Right renal cortex interstitium (tissue), 3 donors: ENCODE measurements around the gene SMARCE1. TPM values are rescaled to one million over a fixed set of nuclear protein-coding genes. Genes with fewer than 3 reads are reported as not detected.

Experiments
- DNase-seq, 3 donors: peaks; one replicate each; pipeline ENCODE4 v3.0.0-alpha.2; 2013; ENCODE audit warnings: low read depth in 3 of 3, low spot score in 2 of 3
- polyA plus RNA-seq, 3 donors: library from polyadenylated mRNA; unstranded; fragments of 120-200 nt; gene quantifications; one replicate each; pipeline ENCODE4 v1.2.1, GENCODE V29; 2013; ENCODE audit not compliant: insufficient read length in 3 of 3

Gene SMARCE1
- 100 to 1,000 TPM; 272 to 303 (median 302) TPM for polyA plus RNA-seq

GRCh38 chr17:40647624-40648383, at the start of gene SMARCE1:
TSS of gene SMARCE1 (minus strand) at chr17:40647818. CDS start at chr17:40645802, 2,016 bp downstream.
- peak; percentile 69 to 80 (median 78) for DNase-seq

- no peak for DNase-seq
Measured at GRCh38 chr17:40697297-40697696, 49.7 kb upstream of the SMARCE1 start.

- DNase-seq: no peak
Measured at GRCh38 chr17:40696651-40697072, 49.0 kb upstream of the SMARCE1 start.

- DNase-seq: no peak
Measured at GRCh38 chr17:40695874-40696472, 48.4 kb upstream of the SMARCE1 start.

- DNase-seq: no peak
Measured at GRCh38 chr17:40694584-40694983, 47.0 kb upstream of the SMARCE1 start.

GRCh38 chr17:40687106-40687505, 39.5 kb upstream of the SMARCE1 start:
- no peak for DNase-seq

- DNase-seq: no peak
Measured at GRCh38 chr17:40686192-40686591, 38.6 kb upstream of the SMARCE1 start.

GRCh38 chr17:40680998-40681397, 33.4 kb upstream of the SMARCE1 start:
- no peak for DNase-seq

- DNase-seq: no peak
Measured at GRCh38 chr17:40679523-40679907, 31.9 kb upstream of the SMARCE1 start.

- DNase-seq: no peak
Measured at GRCh38 chr17:40678902-40679522, 31.4 kb upstream of the SMARCE1 start.

GRCh38 chr17:40675905-40676304, 28.3 kb upstream of the SMARCE1 start:
- DNase-seq: no peak

- DNase-seq: no peak
Measured at GRCh38 chr17:40672654-40673053, 25.0 kb upstream of the SMARCE1 start.

- no peak for DNase-seq
Measured at GRCh38 chr17:40671282-40671681, 23.7 kb upstream of the SMARCE1 start.

GRCh38 chr17:40666331-40666730, 18.7 kb upstream of the SMARCE1 start:
- no peak for DNase-seq

GRCh38 chr17:40664582-40665333, 17.1 kb upstream of the SMARCE1 start, which contains the start of gene KRT222:
TSS of gene KRT222 (minus strand) at chr17:40665177. CDS start at chr17:40665099, 78 bp downstream.
- DNase-seq: no peak

GRCh38 chr17:40663252-40663651, 15.6 kb upstream of the SMARCE1 start:
- DNase-seq: no peak

- DNase-seq: no peak
Measured at GRCh38 chr17:40659911-40660310, 12.3 kb upstream of the SMARCE1 start.

GRCh38 chr17:40658396-40658795, 10.8 kb upstream of the SMARCE1 start:
- no peak for DNase-seq

- DNase-seq: no peak
Measured at GRCh38 chr17:40651939-40652338, 4.3 kb upstream of the SMARCE1 start.

GRCh38 chr17:40648384-40648968, 858 bp upstream of the SMARCE1 start:
- DNase-seq: peak; percentile 69 to 77 (median 74)
